ENCODE results near the gene ERO1A.

GRCh38 chr14:52590318-52590717 lies 105.0 kb downstream of the ERO1A start:
- TF ChIP-seq, protein P1, sequence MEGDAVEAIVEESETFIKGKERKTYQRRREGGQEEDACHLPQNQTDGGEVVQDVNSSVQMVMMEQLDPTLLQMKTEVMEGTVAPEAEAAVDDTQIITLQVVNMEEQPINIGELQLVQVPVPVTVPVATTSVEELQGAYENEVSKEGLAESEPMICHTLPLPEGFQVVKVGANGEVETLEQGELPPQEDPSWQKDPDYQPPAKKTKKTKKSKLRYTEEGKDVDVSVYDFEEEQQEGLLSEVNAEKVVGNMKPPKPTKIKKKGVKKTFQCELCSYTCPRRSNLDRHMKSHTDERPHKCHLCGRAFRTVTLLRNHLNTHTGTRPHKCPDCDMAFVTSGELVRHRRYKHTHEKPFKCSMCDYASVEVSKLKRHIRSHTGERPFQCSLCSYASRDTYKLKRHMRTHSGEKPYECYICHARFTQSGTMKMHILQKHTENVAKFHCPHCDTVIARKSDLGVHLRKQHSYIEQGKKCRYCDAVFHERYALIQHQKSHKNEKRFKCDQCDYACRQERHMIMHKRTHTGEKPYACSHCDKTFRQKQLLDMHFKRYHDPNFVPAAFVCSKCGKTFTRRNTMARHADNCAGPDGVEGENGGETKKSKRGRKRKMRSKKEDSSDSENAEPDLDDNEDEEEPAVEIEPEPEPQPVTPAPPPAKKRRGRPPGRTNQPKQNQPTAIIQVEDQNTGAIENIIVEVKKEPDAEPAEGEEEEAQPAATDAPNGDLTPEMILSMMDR (IDR thresholded peaks at IDR 0.05; ENCODE audit: low read depth, low read length, poor library complexity, severe bottlenecking), result no peak
- TF ChIP-seq EZH2phosphoT487 (IDR thresholded peaks at IDR 0.05; ENCODE audit: borderline replicate concordance, low read length), result no peak

Measured in DOHH2 (cell line).